Left kidney (tissue), 2 donors: ENCODE data around the gene ALAD. TPM values are rescaled to one million over a fixed set of nuclear protein-coding genes. Genes with fewer than 3 reads are reported as not detected.
"Not testable (repeated sequence)": the region's sequence is repeated elsewhere in the genome, so short reads cannot be mapped to it uniquely, and the experiment has no call there.

Experiments
- DNase-seq: peaks from one replicate; pipeline ENCODE4 v3.0.0-alpha.2; 2013
- polyA plus RNA-seq: library from polyadenylated mRNA; unstranded; fragments of 120-200 nt; gene quantifications from one replicate; pipeline ENCODE4 v1.2.1, GENCODE V29; 2013; ENCODE audit not compliant: insufficient read length

The ALAD gene
- polyA plus RNA-seq, 1 donor = 51.0 TPM

DNA sequence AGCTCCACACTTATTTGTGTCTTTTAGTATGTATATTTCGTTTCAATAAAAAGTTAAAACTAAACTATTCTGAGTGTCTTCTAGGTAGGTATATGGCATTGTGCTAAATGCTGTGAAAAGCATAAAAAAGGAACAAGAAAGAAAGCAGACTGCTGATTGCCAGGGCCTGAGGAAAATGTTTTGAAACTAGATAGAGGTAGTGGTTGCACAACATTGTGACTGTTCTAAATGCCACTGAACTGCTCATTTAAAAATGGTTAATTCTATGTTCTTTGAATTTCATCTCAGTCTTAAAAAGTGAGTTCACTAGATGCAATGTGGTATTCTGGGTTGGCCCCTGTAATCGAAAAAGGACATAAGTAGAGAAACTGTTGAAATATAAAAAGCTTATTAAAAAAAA lies 2.6 kb upstream of the ALAD start:
- DNase-seq = no peak

DNA sequence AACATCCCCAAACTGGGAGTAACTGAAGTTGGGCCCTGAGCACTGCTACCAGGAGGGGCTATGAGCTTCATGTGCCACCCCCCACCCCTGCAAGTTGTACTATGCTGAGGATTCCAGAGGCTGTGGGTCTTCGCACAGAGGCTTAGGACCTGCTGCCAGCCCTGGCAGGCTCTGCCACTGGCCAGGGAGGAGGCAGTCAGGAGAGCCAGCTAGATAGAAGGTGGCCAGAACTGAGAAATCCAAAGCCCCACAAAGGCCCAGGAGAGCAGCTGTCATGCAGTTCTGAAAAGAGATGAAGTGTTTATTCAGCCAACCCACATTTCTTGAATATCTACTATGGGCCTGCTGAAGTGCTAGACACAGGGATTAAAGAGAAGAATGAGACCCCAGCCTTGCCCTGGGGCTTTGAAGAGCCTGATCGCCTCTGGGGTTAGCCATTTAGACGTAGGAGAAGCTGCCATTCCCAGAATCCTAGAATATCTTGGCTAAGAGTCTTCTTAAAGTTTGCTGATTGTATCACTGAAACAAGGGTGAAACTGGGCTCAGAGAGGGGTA lies 1.4 kb downstream of the ALAD start:
- no peak for DNase-seq

DNA sequence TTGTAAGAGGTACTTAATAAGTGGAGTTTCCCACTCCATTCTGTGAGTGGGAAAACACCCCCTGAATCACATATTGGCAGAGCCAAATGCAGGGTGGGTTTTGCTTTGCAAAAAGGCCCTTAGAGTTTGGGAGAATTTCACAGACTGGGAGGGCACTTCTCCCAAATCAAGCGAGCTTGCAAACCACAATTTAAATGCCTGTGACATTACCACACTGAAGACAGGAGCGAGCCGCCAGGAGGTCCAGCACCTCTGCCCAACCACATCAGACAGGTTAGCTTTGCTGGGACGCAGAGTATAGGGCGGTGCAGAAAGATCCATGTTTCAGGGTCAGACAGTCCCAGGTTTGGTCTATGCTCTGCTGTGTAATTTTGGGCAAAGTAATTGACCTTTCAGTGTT lies 2.3 kb downstream of the ALAD start:
- no peak for DNase-seq

DNA sequence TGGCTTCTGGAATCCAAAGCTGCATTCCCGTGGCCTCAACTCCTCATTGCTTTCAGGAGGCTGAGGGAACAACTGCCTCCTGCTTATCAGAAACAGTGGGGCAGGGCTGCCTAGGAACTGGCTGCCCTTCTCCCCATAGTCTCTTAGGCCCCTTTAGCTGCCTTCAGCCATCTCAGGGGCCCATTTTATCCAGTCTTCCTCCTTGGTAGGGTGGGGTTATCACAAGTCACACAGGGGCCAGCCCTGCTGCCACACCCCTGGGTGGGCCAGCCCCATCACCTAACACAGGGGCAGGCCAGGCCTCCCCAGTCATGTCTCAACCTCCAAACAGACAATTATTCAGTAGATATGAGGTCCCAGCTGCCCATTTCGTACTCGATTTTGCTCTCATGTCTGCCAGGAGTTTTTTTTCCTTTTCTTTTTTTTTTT lies 3.9 kb downstream of the ALAD start:
- DNase-seq = no peak

DNA sequence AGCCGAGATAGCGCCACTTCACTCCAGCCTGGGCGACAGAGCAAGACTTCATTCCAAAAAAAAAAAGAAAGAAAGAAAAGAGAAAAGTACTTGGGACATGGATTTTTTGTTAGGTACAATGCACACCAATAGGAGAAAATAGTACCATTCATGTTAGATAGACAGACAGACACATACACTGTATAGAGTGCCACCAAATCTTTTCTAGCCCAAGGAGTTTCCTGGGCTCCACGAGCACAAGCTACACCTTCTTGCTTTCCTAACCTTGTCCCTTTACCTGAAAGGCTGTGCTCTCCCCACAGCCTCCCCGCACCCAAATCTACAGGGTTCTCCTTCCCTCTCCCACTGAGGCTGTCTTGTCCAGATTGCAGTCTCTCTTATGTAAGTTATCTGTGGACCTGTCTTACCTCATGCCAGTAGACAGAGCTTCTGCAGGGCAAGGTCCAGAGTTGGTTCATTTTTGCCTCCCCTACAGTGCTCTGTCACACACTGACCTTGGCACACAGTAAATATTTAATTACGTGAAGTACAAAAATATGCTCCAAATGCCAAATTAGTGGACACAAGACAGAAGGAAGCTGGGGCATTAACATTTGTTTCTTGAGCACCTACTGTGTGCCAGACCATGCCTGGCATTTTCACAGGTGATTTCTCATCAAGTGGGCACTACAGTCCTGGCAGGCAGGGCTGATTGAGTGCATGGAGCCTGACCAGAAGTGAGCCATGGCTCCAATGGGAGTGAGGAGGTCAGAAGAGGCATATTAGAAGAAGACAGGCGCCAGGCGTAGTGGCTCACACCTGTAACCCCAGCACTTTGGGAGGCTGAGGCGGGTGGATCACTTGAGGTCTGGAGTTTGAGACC lies 5.9 kb downstream of the ALAD start:
- DNase-seq = no peak

DNA sequence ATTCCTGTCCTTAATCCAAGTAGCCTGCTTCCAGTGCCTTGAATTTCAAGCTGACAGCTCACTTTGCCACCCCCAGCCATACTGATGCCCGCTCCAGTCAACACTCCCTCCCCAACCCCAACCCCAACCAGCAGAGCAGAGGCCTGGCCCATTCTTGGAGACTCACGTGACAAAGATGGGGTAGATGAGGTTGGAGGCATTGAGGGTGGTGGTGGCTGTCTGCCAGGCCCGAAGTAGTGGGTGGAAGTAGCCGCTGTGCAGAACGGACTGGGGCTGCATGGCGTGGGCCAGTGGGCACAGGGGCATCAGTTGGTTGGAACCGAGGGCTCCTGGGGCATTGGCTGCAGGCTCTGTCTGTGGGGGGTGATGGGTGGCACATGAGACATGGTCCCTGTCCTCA lies 7.8 kb downstream of the ALAD start:
- DNase-seq = no peak

DNA sequence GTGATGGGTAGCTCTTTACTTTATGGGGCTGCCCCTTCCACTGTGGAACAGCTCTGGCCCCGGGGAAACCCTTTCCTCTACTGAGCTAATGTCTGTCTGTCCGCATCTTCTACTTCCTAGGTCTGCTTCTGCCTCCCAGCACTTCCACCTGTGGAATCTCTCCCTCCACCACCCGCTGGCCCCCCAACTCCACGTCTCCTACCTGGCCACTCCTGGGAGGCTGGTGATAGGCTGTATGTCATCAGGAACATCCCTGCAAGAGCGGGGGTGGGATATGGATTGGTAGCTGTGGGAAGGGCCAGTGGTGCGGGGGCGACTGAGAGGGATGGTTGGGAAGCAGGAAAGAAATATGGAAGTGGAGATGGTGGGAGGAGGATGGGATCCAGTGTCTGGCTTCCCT lies 9.2 kb downstream of the ALAD start:
- DNase-seq = no peak

DNA sequence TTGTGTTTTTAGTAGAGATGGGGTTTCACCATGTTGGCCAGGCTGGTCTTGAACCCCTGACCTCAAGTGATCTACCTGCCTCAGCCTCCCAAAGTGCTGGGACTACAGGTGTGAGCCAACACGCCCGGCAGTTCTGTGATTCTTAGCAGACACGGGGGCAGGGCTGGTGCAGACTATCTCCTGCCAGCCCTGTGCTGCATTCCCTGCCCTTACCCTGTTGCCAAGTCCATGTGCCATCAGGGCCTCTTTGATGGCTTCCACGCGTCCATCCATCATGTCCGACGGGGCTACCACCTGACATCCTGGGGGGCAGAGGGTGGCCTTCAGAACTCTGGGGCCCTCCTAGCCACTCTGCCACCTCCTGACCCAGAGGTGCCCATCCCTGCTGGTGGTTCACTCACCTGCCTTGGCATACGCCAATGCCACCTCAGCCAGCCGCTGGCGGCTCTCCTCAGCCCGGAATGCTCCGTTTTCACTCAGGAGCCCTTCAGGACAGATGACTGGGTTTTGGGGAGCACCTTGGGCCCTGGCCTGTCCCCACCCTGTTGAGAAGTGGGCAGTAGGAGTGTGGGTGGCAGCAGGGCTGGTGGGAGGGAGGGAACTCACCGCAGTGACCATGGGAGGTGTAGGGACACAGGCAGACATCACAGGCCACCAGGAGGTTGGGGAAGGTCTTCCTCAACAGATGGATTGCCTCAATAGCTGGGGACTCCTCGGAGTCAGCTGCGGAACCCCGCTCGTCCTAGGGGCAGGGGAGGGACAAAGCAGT lies 10.7 kb downstream of the ALAD start:
- DNase-seq = no peak

DNA sequence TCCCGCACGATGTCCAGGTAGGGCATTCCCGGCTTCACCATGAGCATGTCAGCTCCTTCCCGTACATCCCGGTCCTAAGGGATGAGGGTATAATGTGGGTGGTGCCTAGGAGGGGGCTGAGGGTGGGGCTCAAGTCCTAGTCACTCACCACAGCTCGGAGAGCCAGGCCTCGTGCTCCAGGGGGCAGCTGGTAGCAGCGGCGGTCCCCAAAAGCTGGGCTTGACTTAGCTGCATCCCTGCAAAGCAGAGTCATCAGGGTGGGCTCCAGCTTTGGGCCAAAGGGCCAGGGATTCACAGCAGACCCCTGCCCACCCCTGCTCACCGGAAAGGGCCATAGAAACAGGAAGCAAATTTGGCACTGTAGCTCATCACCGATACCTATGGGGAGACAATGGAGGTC lies 11.6 kb downstream of the ALAD start:
- DNase-seq = no peak

DNA sequence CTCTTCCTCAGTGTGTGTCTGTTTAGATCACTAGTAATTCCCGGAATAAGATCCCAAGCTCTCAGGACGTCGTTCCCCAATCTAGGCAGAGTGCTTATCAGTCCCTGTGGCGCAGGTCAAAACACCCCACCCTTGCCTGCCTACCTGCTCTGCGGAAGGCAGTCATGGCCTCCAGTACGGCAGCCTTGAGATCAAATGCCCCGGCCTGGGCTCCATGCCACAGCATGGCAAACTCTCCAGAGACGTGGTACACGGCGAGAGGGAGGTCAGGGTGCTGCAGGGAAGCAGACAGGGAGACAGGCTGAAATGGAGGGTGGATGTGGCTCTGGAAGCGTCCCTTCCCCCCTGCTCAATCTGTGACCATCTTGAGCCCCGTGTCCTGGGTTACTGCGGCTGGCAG lies 12.3 kb downstream of the ALAD start:
- DNase-seq = no peak

DNA sequence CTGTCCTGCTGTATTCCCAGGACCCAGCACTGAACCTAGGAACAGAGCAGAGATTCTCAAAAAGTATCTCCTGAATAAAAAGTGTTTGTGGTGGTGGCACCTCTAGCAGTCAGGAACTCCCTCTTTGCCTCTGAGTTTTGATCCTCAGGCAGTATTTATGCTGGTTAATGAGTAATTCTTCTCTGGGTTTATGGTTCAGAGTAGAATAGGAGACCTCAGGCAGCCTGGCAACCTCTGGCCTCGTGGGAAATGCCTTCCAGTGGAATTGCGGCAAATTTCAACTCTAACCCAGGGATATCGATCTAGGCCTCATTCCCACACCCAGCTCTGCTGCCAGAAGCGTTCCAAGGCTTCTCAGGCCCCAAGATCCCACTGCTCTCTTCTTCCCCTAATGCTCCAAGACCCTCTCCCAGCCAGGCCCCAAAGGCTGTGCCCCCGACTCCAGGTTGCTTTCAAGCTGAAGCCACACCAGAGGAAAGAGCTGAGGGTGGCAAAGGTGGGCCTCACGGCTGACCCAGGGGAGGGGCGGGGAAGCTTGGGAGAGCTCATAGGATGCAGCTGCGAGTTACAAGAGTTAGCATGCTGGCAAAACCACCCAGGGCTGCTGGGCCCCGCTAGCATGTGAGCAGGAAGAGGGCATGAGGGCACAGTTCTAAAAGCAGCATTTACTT lies 13.4 kb downstream of the ALAD start:
- DNase-seq = no peak

DNA sequence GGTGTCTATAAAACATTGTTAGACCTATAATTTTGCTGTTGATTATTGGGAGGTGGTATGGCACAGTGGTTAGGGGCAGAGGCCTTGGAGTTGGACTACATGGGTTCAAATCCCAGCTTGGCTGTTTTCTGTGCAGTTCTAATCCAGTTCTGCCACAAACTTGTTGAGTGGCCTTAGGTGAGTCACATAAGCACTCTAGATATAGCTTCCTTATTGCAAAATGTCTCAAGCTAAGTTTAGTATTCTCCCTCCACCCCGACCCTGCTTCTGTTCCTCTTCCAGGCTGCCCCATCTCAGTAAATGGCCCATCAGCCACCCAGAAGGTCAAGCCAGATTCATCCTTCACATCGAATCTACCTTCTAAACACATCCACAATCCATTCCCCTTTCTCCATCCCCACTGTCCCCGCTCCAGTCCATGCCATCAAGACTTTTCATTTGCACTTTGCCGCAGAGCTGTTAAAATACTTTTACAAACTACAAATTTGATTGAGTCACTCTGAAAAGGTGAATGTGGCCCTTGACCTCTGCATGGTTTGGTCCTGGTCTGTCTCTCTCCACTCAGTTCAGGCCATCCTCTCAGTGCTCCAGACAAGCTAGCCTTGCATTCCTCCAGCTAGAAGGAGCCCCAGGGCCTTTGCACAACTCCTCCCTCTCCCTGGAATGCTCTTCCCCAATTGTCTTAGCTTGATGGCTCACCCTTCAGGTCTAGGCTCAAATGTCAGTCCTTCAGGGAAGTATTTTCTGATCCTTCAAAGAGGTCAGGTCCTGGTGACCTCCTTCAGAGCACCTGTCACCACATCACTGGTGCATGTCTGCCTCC lies 14.3 kb downstream of the ALAD start:
- DNase-seq = no peak

DNA sequence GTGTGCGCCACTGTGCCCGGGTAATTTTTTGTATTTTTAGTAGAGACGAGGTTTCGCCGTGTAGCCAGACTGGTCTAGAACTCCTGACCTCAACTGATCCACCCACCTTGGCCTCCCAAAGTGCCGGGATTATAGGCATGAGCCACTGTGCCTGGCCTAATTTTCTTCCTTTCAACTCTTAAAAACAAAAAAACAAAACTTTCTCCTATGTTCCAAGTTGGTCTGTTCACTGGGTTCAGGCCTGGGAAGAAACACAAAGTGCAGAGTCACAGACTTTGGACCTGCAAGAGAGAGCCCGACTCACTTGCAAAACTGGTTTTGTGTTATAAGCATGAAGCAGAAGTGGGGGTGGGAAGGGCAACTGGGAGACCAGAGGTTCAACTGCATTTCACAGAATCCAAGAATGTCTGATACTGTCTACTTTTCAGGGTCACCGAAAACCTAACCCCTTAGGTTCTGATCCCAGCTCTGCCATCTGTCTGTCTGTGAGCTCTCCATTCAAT lies 19.1 kb downstream of the ALAD start:
- peak; percentile 60 for DNase-seq

DNA sequence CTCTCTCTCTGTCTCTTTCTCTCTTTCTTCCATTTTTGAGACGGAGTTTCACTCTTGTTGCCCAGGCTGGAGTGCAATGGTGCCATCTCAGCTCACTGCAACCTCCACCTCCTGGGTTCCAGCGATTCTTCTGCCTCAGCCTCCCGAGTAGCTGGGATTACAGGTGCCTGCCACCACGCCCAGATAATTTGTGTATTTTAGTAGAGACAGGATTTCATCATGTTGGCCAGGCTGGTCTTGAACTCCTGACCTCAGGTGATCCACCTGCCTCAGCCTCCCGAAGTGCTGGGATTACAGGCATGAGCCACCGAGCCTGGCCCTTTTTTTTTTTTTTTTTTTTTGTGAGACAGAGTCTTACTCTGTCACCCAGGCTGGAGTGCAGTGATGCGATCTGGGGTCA lies 19.6 kb downstream of the ALAD start:
- DNase-seq = not testable (repeated sequence)

DNA sequence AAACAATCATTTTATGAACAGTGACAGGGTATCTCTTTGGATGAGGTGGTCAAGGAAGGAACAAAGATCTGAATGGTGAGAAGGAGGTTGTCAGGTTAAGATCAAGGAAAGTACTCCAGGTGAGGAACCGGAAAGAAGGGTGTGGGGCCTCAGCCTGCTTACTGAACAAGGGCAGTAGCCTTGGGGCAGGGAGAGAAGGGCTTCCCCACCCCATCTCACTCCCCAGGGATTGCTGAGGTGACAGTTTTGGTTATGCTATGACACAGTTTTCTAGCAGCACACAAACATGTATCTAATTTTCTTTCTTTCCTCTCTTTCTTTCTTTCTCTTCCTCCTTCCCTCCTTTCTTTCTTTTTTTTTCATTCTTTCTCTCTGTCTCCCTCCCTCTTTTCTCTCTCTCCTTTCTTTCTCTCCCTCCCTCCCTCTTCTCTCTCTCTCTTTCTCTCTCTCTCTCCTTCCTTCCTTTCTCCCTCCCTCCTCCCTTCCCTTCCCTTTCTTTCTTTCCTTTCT lies 20.2 kb downstream of the ALAD start:
- no peak for DNase-seq

DNA sequence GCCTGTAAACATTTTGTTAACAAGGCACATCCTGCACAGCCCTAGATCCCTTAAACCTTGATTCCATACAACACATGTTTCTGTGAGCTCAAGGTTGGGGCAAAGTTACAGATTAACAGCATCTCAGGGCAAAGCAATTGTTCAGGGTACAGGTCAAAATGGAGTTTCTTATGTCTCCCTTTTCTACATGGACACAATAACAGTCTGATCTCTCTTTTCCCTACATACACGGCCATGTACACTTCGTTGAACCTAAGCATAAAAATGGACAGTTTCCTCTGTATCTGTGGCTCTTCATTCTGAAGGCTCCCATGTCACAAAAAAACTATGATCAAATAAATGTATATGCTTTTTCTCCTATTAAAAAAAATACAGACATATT lies 21.3 kb downstream of the ALAD start:
- DNase-seq = not testable (repeated sequence)

DNA sequence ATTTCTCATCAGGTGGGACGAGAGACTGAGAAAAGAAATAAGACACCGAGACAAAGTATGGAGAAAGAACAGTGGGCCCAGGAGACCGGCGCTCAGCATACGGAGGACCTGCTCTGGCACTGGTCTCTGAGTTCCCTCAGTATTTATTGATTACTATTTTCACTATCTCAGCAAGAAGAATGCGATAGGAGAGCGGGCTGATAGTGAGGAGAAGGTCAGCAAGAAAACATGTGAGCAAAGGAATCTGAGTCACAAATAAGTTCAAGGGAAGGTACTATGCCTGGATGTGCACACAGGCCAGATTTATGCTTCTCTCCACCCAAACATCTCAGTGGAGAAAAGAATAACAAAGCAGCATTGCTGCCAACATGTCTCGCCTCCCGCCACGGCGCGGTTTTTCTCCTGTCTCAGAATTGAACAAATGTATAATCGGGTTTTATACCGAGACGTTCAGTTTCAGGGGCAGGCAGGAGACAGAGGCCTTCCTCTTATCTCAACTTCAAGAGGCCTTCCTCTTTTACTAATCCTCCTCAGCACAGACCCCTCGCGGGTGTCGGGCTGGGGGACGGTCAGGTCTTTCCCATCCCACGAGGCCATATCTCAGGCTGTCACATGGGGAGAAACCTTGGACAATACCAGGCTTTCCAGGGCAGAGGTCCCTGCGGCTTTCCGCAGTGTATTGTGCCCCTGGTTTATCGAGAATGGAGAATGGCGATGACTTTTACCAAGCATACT lies 21.8 kb downstream of the ALAD start:
- not testable (repeated sequence) for DNase-seq

DNA sequence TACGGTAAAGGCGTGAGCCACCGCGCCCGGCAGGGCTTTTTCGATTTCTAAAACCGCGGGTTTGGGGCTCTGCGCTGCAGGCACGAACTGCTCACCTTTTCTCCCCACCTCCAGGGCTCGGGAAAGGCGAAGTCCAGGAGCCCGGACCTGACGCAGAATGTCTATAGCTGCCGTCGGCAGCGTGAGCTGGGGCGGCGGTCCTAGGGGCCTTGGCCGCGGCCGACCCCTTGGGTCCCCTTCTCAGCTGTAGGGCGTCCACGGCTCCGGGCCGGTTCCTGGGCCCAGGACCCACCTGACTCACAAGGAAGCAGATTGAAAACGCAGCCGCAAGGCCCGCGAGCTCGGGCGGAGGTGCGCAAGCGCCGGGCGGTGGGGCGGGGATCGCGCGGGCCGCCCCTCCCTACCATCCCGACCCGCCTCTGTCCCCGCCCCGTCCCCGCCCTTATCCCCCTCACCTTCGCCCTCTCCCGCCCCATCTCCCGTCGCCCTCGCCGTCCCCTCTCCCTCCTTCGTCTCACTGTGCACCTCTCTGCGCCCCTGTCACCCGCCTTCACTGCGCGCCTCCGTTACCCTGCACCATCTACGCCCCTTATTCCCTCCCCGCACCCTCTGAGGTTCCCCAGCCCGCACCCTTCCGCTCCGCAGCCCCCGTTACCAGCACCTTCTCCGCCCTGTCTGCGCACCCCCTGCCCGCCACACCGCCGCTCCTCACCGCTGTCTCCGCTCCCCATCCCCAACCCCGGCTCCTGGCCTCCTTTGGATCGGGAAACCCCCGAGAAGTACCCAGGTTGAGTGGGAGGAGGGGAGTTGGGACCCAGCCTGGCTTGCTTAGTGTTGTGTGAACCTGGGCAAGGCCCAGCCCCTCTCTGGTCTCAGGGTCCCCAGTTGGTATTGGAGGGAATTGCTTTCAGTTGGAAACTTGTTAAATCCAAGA lies 24.2 kb downstream of the ALAD start, which contains the start of gene HDHD3:
Gene HDHD3, minus strand, starts transcription at position 353 of the 934 bp plus-strand sequence. CDS start 2,632 bp downstream, outside the sequence.
- peak; percentile 73 for DNase-seq
